Activated CD4-positive, alpha-beta memory T cell treated with anti-CD3 and anti-CD28 coated beads, Interleukin-2, amount 10 ng/mL, durations not matched to agents 7 days and 5 days (primary cell): Measurements from ENCODE around the gene FAM114A1. TPM values are rescaled to one million over a fixed set of nuclear protein-coding genes. Genes with fewer than 3 reads are reported as not detected.
"Not testable (repeated sequence)": the region's sequence is repeated elsewhere in the genome, so short reads cannot be mapped to it uniquely, and the experiment has no call there.

Experiments used
- CTCF ChIA-PET: fragments of 350-600 bp; sonication (Branson Sonifier 250); formaldehyde crosslinking; loops from one replicate; lab custom pipeline; 2021; ENCODE audit warnings: antibody characterized with exemption, inconsistent platforms; lab: Charles Lee
- POLR2A ChIA-PET: fragments of 350-600 bp; sonication (Branson Sonifier 250); formaldehyde crosslinking; loops from one replicate; lab custom pipeline; 2021; ENCODE audit warnings: antibody characterized with exemption; lab: Charles Lee
- DNase-seq: peaks from one replicate; pipeline ENCODE4 v3.0.0-alpha.2; 2020
- H3K27ac Mint-ChIP-seq: one replicate; pipeline ENCODE4 v1.8.0; 2021; ENCODE audit warnings: mild to moderate bottlenecking, mixed read lengths
- H3K27me3 Mint-ChIP-seq: one replicate; pipeline ENCODE4 v1.8.0; 2021; ENCODE audit warnings: mixed read lengths
- H3K36me3 Mint-ChIP-seq: one replicate; pipeline ENCODE4 v1.8.0; 2021; ENCODE audit warnings: low read depth, mixed read lengths
- H3K4me1 Mint-ChIP-seq: one replicate; pipeline ENCODE4 v1.8.0; 2021; ENCODE audit warnings: mixed read lengths
- H3K4me3 Mint-ChIP-seq: one replicate; pipeline ENCODE4 v1.8.0; 2021; ENCODE audit warnings: mild to moderate bottlenecking, mixed read lengths
- H3K9me3 Mint-ChIP-seq: one replicate; pipeline ENCODE4 v1.8.0; 2021; ENCODE audit warnings: mixed read lengths
- total RNA-seq, 2 experiments: library from RNA; stranded (reverse); gene quantifications; one replicate each; pipeline ENCODE4 v1.2.3, GENCODE V29; 2021

Gene FAM114A1
- total RNA-seq, 2 experiments from 2014 or later, result 0.18 to 0.33 TPM

DNA sequence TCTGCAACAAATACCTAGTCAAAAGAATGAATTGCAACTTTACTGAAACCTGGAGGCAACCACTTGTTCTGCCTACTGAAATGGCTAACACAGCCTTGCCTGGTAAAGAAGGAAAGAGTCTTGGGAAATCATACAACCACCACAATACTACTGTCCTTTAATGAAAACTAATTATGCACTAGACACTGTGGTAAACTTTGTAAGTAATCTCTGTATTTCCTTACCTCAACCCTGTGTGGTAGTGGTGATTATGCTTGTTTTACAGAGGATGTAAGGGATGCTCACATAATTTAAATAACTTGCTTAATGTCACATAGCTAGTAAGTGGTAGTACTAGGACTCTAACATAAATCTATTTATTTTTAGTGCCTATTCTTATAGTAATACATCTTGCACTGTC is 119.9 kb downstream of the FAM114A1 start:
- Mint-ChIP-seq H3K4me3 (no peak overlapping the region), H3K4me1 (peaks cover 60% of the 10 kb centered on the region), H3K9me3 (no peaks in the 10 kb centered on the region), H3K36me3 (peaks cover 61% of the 10 kb centered on the region), H3K27ac (peak overlapping the region; percentile 69), H3K27me3 (no peaks in the 10 kb centered on the region)
- DNase-seq, result no peak
- POLR2A ChIA-PET, result interaction anchor here (3.2 kb wide), 1 partner anchor 57 kb away, joined by 16 read pairs; no protein-coding TSS in a partner anchor
- CTCF ChIA-PET, result interaction anchor here (0.6 to 1.2 kb wide), 3 partner anchors 40 to 127 kb away, joined by 3 read pairs; no protein-coding TSS in a partner anchor

GRCh38 chr4:38988353-38988752 is 120.7 kb downstream of the FAM114A1 start:
- CTCF ChIA-PET, result interaction anchor here (0.6 kb wide), 1 partner anchor 125 kb away, joined by 3 read pairs; no protein-coding TSS in a partner anchor
- POLR2A ChIA-PET, H3K9me3 Mint-ChIP-seq, DNase-seq, H3K4me3 Mint-ChIP-seq, H3K27me3 Mint-ChIP-seq: not testable (repeated sequence)
- Mint-ChIP-seq H3K27ac (peak overlapping the region; percentile 37), H3K36me3 (peaks cover 56% of the 10 kb centered on the region), H3K4me1 (peaks cover 54% of the 10 kb centered on the region)

DNA sequence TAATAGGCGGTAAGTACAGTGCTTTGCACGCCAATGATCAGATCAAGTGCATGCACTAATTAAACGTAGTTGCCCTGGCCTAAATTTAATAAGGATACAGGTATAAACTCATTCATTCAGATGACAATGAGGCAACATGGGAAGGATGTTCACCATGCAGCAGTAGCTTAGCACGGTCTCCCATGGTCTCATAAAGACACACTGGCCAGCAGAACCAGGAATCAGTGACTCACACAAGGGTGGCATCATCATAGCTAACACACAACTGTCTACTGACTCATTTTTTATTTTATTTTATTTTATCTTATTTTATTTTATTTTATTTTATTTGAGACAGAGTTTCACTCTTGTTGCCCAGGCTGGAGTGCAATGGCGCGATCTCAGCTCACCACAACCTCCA is 121.9 kb downstream of the FAM114A1 start:
- H3K4me1 Mint-ChIP-seq, result peaks cover 47% of the 10 kb centered on the region
- H3K36me3 Mint-ChIP-seq, result peaks cover 55% of the 10 kb centered on the region
- H3K27ac Mint-ChIP-seq, result no peak overlapping the region
- no peak overlapping the region for H3K4me3 Mint-ChIP-seq
- ChIA-PET CTCF (no interaction called here), POLR2A (interaction anchor here (1.4 kb wide), 1 partner anchor 8 kb away, joined by 3 read pairs; no protein-coding TSS in a partner anchor)
- no peaks in the 10 kb centered on the region for H3K27me3 Mint-ChIP-seq
- H3K9me3 Mint-ChIP-seq, result no peaks in the 10 kb centered on the region
- no peak for DNase-seq

GRCh38 chr4:38990241-38990640 is 122.6 kb downstream of the FAM114A1 start:
- Mint-ChIP-seq H3K4me3 (no peak overlapping the region), H3K36me3 (peaks cover 60% of the 10 kb centered on the region), H3K27ac (no peak overlapping the region), H3K27me3 (no peaks in the 10 kb centered on the region), H3K9me3 (no peaks in the 10 kb centered on the region), H3K4me1 (peaks cover 43% of the 10 kb centered on the region)
- no peak for DNase-seq
- POLR2A ChIA-PET, result interaction anchor here (1.4 kb wide), 1 partner anchor 8 kb away, joined by 3 read pairs; no protein-coding TSS in a partner anchor
- CTCF ChIA-PET, result no interaction called here

GRCh38 chr4:38993683-38994082 is 126.1 kb downstream of the FAM114A1 start:
- peaks cover 13% of the 10 kb centered on the region for H3K4me1 Mint-ChIP-seq
- no peak overlapping the region for H3K4me3 Mint-ChIP-seq
- peaks cover 60% of the 10 kb centered on the region for H3K36me3 Mint-ChIP-seq
- POLR2A ChIA-PET, result no interaction called here
- CTCF ChIA-PET, result interaction anchor here (0.9 to 1.1 kb wide), 2 partner anchors 91 to 141 kb away, joined by 3 to 6 read pairs; no protein-coding TSS in a partner anchor
- DNase-seq, result no peak
- H3K27ac Mint-ChIP-seq, result no peak overlapping the region
- H3K9me3 Mint-ChIP-seq, result peaks cover 2% of the 10 kb centered on the region
- no peaks in the 10 kb centered on the region for H3K27me3 Mint-ChIP-seq

DNA sequence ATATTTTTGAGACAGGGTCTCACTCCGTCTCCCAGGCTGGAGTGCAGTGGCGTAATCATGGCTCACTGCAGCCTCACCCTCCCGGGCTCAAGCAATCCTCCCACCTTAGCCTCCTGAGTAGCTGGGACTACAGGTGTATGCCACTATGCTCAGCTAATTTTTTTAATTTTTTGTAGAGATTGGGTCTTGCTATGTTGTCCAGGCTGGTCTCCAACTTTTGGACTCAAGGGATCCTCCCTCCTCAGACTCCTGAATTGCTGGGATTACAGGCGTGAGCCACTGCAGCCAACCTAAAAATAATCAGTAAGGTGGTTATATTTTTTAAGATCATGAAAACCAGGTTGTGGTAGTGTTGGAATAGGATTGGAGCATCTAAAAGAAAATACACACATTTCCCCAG is 126.5 kb downstream of the FAM114A1 start:
- peaks cover 58% of the 10 kb centered on the region for H3K36me3 Mint-ChIP-seq
- no peaks in the 10 kb centered on the region for H3K27me3 Mint-ChIP-seq
- no peak for DNase-seq
- peaks cover 2% of the 10 kb centered on the region for H3K9me3 Mint-ChIP-seq
- CTCF ChIA-PET, result interaction anchor here (0.9 to 1.1 kb wide), 2 partner anchors 91 to 141 kb away, joined by 3 to 6 read pairs; no protein-coding TSS in a partner anchor
- POLR2A ChIA-PET, result no interaction called here
- no peak overlapping the region for H3K27ac Mint-ChIP-seq
- peaks cover 9% of the 10 kb centered on the region for H3K4me1 Mint-ChIP-seq
- no peak overlapping the region for H3K4me3 Mint-ChIP-seq

Other genes with a start within 250 kb of the FAM114A1 start
- 10 to 100 TPM; 21.9 to 22.1 TPM for gene KLF3, start 203.6 kb upstream of the FAM114A1 start, total RNA-seq
- gene TLR10, start 84.8 kb upstream of the FAM114A1 start, total RNA-seq, result under 1 TPM; 0.40 to 0.53 TPM
- 10 to 100 TPM; 11.7 to 12.0 TPM for gene TLR1, start 63.0 kb upstream of the FAM114A1 start, total RNA-seq
- gene TLR6, start 11.0 kb upstream of the FAM114A1 start, total RNA-seq, result 1 to 10 TPM; 3.9 to 5.4 TPM
- 10 to 100 TPM; 27.6 to 28.2 TPM for gene TMEM156, start 164.6 kb downstream of the FAM114A1 start, total RNA-seq
- gene KLHL5, start 194.4 kb downstream of the FAM114A1 start, total RNA-seq, result 10 to 100 TPM; 36.6 to 36.7 TPM